GM21447 (cell line): ENCODE measurements around the gene RHEBL1.

Source experiments
- ATAC-seq: cut with Tn5 transposase; IDR thresholded peaks from one replicate; pipeline ENCODE4 v1.9.1; 2021; ENCODE audit not compliant: unreplicated experiment

Gene RHEBL1, protein sequence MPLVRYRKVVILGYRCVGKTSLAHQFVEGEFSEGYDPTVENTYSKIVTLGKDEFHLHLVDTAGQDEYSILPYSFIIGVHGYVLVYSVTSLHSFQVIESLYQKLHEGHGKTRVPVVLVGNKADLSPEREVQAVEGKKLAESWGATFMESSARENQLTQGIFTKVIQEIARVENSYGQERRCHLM

DNA sequence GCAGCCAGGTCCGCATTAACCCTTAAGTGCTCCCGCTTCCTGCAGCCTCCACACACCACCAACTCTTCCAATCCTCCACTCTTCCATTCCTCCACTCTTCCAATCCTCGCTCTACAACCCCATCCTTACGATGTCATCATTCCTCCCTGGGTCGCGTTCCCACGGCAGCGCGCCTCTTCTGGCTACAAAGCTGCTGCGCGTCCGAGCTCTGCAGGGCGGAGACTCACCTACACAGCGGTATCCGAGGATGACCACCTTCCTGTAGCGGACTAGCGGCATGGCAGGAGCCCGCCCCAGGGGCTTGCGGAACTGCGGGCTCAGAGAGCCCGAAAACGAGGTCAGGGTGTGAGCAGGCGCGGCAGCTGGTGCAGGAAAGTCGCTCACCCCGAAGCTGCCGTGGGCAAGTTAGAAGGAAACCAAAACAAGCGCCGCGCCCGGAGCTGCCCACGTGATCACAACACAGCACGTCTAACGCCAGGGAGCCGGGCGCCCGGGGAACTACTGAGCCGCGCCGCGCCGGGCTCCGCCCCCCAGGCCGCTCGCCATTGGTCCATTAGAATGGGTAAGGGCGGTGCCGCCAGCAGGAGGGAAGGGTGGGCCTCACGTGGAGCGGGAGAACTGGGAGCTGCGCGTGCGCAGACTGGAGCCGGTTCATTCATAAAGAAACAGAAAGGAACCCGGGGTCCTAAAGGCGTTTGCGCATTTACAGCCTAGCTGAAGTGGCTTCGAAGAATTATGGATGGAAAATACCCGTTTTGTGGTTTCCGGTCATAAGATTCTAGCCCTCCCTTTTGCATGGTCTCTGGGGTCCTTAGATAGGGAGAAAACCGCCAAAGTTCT is at the start of gene RHEBL1:
RHEBL1 (minus strand) TSS at position 473 of the 840 bp plus-strand sequence; CDS start at position 279, 194 bp downstream.
- ATAC-seq: peak; percentile 98

DNA sequence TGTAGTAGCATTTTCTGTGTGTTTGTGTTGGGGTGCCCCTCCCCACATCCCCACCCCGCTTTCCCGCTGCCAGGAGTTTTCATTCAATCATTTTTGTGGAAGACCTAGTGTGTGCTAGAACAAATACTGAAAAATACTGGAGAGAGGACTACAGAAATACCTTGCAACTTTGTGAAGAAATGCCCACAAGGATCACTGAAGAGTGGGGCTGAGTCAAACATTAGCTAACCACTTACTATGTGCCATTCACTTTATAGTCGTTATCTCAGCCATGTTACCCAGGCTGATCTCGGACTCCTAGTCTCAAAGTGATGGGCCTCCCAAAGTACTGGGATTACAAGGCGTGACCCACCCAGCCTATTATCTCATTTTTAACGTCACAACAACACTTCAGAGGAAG is 41.4 kb upstream of the RHEBL1 start:
- no peak for ATAC-seq

DNA sequence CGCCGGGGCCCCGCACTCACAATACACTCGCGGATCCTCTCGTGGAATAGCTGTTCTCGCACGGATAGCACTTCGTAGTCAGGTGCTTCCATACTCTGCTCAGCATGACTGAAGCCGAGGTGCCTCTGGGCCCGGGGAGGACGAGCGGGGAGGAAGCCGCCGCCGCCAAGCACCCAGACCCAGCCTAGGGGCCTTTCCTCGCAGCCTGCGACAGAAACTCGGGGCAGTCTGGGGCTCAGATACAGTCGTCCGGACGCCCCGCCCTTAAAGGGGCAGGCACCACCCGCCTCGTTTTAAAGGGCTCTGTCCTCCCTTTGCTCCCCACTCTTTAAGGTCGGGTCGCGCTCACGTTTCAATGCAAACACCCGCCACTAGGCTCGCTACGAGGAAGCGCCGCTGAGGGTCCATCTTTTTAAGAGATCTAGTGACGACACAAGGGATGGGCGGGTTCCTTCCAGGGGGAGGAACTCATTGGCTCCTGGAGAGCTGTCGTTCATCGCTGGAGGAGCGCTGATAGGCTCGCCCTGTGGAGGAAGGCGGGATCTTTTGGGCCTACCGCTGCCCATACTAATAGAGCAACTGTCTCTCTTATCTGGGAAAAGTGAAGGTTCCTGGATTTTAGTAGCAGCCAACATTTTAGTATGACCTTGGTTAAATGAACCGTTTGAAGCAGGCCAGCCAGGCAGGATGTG is 40.8 kb upstream of the RHEBL1 start, which contains the start of gene LMBR1L:
LMBR1L (minus strand) TSS at position 384 of the 692 bp plus-strand sequence; CDS start at position 92, 292 bp downstream.
- ATAC-seq: peak; percentile 98

DNA sequence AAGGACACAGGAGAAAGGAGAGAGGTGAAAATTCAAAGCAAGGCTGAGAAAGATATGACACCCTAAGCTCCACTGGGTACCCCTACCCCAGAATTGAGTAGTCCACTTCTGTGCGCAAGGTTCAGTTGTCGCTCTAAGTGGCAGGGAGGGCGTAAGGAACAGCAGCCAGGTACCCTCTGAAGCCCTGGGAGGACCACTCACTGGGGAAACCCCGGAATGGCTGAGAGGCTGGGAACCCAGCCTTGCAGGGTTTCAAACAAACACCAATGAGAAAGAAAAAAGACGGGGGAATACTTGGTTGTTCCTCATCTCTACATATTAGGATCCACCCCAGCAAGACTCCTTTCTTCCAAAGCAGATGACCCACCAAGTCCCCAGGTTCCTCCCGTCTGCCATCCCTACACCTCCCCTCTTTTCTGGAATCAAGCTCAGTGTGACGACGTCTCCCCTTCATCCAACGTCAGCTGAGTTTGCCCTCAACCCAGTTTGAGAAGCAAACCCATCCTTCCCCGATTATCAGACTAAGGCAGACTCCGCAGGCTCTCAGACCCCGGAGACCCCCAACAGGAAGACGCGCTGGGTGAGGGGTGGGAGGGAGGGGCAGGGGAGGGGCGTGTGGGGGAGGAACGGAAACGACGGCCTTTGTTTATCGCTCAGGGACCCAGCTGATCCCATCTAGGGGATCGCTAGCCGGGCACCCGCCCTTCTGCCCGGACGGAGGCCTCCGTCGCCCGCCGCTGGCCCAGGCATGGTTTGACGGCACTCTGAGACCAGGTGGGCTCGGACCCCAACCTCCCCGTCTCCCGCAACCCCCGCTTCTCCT is 40.1 kb upstream of the RHEBL1 start:
- peak; percentile 18 for ATAC-seq

DNA sequence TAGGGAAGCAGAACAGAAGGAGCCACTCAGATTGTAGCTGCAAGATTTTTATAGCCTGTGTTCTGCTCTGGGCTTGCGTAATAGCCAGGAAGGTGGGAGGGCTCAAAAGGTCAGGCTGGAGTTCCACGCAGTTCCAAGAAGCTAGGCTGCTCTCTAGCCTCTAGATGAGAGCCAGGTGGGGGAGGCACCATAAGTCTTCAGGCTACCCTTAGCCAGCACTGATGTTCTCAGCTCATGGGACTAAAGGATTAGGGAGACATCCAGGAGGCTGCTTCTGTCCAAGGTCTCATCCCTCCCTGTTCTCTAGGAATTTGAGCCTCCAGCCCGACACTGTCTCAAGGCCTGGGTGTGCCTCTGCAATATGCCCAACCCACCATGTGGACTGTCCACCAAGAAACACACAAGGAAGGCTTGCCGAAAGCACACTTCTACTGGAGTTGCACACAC is 39.2 kb upstream of the RHEBL1 start:
- ATAC-seq: no peak

DNA sequence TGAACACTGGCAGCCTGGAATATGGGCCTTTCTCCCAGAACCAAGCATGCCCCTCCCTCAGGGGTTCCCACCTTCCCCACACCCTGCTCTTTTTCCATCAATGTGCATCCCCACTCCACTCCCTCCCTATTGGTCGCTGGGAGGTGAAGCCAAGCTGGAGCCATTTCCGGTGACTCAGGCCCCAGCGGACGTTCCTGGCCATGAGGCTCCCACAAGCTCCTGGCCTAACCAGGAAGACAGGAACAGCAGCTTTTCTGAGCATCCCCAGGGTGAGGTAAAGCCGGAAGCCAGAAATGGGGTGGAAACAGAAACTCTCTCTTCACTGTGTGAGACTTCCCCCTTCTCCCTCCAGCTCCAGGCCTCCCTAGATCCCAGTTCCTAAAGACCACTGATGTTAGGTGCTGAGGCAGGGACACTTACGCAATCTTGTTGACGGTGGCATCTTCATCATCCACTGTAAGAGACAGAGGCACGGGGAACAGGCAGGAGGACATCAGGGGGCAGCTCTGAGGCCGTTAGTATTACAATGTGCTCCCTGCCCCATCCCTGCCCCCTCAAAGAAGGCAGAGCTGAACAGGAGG is 35.8 kb upstream of the RHEBL1 start:
- ATAC-seq: no peak

DNA sequence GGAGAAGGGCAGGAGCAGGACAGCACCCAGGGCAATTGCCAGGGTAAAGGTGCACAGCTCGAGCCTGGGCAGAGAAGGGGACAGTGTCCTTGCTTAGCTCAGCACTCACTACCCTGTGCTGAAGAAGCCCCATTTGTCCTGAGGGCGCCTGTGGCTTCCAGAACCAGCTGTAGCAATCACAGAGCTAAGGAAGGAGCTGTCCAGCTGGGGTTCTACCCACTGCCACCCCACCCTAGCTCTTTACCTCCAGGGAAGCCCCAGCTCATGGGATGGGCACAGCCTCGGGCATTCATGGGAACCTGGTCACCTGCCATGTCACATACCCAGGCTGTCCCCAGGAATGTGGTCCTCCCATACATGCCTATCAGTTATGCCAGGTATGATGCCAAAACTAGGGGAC is 35.0 kb upstream of the RHEBL1 start:
- ATAC-seq: no peak

DNA sequence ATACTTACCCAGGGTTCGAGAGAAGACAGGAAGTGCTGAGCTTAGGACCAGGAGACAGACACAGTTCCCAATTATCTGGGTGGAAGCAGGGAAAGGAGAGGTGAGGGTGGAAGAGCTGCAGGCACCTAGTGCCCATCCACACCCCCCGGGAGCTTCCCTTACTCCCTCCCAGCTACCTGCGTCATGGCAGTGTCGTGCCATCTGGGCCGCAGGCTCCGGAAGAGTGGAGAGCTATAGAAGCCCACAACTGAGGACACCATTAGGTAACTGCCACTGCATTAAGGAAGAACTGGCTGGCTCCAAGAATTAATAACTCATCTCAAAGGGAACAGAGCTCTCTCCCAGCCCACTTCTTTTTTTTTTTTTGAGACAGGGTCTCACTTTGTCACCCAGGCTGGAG is 30.6 kb upstream of the RHEBL1 start:
- no peak for ATAC-seq

DNA sequence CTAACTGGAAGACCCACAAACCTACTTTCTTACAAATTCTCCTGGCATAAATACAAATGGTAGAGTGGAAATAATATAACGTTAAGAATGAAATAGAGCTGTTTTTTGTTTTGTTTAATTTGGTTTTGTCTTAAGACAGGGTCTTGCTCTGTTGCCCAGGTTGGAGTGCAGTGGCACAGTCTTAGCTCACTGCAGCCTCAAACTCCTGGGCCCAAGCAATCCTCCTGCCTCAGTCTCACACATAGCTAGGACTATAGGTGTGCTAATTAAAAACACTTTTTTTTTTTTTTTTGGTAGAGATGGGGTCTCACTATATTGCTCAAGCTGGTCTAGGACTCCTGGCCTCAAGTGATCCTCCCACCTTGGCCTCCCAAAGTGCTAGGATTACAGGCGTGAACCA is 28.9 kb upstream of the RHEBL1 start:
- no peak for ATAC-seq

DNA sequence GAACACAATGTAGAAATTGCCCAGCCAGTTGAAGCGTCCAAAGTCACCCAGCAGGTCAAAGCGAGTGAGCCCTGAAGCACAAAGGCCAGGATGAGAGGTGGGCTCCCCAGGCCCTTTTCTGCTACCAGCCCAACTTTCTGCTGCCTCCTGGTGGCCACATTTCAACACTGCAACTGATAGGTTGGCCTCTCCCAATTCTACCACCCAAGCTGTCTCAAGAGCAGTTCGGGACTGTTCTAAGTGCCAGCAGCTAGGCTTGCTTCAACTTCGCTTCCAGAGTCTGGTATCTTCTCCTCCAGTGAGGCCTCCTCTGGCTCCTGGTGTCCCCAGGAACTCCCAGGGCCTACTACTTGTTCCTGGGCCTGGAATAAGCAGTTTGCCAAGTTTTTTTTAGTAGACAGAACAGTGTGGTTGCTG is 28.3 kb upstream of the RHEBL1 start:
- no peak for ATAC-seq

DNA sequence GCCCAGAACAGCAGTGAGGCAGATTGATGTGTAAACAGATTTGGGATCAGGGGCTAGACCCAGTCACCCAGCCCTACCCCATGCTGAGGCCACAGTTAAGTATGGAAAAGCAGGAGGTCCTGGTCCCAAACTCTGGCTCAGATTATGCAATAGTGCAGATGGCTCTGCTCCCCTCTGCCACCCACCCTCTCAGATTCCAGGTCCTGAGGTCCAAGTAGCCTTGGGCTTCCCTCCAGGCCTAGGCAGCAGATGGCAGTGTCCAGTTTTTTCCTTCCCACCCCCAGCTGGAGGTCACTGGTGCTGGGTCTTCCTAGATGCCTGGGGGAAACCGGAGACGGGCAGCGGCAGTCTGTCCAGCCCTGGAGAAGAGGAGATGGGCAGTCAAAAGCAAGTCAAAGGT is 27.6 kb upstream of the RHEBL1 start:
- ATAC-seq: no peak

DNA sequence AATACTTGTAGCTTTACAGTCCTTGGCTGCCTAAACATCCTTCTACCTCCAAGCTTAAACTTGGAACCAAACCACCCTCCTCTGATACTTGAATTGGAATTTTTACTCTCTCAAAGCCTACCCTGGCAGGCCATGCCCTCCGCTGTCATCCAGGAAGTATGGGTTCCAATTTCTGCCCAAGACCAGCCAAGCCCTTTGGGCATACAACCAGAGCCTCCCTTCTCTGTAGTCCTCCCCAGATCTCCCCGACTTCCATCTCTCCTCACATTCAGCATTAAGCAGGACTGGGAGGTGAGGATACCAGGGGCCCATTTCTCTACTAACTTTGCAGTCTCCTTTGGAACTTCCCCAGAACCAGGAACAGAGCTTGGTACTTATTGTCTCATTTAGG is 25.2 kb upstream of the RHEBL1 start:
- no peak for ATAC-seq

DNA sequence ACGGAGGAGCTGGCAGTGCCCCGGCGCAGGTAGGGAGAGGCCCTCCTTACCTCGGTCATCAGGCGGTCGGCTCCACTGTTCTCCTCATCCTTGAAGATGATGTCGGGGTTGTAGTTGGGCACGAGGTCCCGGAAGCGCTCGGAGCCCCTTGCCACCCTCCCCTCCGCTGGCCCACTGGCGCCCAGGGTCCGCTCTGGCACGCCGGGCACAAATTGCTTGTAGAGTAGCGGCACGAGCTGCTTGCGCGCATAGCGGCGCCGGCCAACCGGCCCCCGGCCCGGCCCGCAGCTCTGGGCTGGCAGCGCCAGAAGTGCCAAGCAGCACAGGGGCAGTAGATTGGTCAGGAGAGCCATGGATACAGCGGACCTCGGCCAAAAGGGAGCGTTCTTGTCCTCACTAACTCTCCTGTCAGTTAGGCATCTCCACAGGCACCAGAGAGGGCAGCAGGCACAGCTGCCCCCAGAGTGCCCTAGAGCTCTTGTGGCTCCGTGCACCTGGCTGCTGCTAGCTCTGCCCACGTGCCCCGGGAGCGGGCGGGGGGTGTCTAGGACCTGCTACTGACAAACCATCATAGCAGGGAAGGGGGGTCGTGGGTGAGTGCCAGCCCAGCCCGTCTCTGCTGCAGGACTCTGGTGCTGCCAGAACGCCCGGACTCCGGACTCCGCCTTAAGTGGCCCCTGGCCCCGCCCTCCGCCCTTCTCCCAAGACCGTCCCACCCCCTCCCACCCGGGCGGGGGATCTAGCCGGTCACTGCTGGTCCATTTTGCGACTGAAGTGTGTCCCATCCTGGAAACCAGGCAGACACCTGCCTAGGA is 24.6 kb upstream of the RHEBL1 start, which contains the start of gene DHH:
DHH (minus strand) TSS at position 642 of the 815 bp plus-strand sequence; CDS start at position 353, 289 bp downstream.
- ATAC-seq: no peak

DNA sequence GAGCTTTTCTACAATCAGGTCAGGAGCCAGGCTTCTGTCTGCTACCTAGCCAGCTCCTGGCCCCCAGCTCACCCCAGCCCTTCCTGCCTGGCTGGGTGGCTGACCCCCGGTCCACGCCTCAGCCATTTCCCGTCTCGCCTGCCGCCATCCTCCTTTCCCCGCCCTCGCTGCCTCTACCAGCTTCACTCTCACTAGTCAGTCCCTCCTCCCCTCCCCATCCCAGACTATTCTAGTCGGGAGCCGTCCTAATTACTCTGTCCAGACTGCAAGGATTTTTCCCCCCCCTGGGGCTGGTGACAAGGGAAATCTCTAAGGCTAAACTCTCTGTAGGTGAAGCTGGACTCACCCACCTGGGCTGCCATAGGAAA is 24.0 kb upstream of the RHEBL1 start:
- ATAC-seq: no peak

DNA sequence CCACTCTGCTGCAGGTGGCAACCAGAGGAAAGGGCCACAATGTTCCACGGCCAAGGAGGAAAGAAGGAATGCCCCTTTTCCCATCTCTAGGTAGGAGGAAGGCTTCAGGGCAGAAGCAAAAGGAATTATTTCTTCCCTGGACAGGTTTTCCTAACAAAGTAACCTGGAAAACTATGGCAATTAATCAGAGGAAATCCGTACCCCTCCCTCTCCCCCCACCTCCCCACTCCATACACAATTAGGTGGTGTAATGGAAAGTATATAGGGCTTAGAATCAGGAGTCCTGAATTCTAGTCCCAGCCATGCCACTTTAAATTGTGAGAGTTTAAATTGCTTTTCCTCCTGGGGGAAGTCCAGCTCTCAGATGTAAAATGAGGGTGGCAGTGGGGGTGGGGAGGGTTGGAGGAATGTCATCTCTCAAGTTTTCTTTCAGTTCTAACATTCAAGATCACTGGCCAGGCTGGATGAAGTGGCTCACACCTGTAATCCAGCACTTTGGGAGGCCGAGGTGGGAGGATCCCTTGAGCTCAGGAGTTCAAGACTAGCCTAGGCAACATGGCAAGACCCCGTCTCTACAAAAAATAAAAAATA is 23.1 kb upstream of the RHEBL1 start:
- no peak for ATAC-seq

DNA sequence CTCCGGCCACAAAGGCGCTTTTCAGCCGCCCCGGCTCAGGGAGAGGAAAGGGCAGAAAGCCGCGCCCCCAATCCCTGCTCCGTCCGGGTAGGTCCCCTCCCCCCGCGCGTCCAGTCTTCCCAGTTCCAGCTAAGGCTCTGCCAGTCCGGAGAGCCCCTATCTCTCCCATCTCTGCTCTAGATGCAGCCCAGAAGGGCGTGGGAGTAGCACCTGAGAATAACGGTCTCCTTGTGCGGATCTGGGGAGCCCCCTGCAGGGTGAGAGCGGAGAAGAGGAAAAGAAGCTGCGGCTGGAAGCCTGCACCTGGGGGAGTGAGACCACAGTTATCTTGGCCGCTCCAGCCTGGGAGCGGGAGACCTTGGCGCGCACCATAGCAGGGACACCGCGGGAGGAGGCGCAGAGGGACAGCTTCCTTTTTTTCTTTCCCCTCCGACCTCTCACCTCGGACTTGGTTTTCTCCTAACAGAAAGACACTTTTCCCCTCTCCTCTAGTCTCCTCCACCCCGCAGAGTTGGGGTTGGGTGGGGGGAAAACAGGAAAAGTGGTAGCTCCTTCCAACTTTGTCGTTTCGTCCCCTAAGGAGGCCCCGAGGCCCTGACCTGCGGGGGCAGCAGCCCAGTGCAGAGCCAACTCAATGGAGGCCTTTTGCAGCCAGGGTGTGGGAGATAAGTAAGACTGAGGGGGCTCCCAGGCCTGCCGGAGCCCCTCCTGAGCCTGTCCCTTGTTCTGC is 22.5 kb upstream of the RHEBL1 start:
- no peak for ATAC-seq

DNA sequence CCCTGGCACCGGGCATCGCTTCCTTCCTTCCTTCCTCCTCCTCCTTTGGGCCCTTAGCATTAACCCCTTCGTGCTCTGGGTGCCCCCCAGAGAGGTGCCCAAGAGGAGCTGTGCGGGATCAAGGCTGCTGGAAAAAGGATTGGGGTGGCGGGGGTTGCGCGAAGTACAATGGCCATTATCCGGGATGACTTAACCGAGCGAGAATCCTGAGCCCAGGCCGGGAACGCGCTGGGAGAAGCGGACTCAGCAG is 22.0 kb upstream of the RHEBL1 start:
- ATAC-seq: no peak

DNA sequence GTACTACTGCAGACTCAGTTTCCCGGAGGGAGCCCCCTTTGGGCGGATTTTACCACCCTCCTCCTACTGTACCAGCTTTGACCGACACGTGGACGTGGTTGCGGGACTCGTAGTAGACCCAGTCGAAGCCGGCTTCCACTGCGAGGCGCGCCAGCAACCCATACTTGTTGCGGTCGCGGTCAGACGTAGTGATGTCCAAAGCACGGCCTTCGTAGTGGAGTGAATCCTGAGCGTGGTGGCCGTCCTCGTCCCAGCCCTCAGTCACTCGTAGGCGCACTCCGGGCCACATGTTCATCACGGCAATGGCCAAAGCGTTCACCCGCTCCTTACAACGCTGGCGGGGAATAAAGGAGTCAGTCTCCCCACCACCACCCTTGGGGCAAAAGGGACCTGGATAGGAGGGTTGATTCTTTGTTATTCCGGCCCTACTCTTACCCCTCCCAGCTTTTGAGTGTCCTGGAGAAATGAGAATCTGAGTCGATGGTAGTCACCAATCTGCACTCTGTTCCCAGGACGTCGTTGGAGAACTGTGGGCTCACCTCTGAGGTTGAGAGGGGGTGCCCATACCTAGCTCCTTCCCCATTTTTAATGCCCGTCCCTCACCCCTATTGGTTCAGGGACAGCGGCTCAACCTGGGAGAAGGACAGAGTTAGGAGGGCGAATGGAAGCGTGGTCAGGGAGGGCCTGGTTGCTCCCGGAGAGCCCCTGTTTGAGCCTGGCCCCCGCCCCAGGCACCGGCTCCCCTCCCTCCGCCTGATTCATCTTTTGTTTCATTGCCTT is 21.5 kb upstream of the RHEBL1 start:
- ATAC-seq: no peak
